ENCODE results near the gene ZDHHC6.
"Not testable (repeated sequence)": the region's sequence is repeated elsewhere in the genome, so short reads cannot be mapped to it uniquely, and the experiment has no call there.

Gene ZDHHC6, protein sequence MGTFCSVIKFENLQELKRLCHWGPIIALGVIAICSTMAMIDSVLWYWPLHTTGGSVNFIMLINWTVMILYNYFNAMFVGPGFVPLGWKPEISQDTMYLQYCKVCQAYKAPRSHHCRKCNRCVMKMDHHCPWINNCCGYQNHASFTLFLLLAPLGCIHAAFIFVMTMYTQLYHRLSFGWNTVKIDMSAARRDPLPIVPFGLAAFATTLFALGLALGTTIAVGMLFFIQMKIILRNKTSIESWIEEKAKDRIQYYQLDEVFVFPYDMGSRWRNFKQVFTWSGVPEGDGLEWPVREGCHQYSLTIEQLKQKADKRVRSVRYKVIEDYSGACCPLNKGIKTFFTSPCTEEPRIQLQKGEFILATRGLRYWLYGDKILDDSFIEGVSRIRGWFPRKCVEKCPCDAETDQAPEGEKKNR

DNA sequence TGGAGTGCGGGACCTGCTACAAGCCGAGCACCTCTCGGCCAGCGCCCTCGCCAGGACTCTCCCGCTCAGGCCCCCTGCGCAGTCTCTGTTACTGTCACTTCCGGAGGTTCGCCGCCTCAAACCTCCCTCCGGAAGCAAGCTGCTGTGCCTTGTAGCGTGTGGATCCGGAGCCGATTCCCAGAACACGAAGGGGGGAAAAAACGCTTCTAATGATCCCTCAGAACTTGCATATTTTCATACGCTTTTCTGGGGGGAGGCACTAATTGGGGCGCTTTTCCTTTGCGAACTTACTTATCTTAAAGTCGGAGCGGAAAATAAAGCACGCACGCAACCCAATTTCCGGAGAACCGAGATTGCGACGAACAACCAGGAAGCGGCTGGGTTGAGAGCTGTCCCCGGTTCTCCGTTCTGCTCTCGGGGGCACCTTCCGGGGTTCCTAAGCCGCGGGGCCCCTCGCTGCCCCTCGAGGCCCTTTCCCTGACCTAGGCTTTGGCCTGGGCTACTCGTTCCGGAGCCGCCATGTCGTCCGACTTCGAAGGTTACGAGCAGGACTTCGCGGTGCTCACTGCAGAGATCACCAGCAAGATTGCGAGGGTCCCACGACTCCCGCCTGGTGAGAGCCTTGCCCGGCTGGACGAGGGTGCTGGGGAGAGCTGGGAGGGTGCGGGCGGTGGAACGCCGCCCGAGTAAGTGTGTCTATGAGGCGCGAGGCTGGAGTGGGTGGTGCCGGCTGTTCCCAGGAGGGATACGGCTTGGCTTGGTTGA is at the start of gene ZDHHC6, which contains the start of gene VTI1A:
TSS of gene ZDHHC6 (minus strand) at position 60 of the 765 bp plus-strand sequence. CDS start 1,478 bp downstream, outside the sequence.
TSS of gene VTI1A (plus strand) at position 361 of the 765 bp plus-strand sequence. CDS start at position 520, 159 bp downstream.
- peak; percentile 69 for DNase-seq (ENCODE audit: low read depth)

DNA sequence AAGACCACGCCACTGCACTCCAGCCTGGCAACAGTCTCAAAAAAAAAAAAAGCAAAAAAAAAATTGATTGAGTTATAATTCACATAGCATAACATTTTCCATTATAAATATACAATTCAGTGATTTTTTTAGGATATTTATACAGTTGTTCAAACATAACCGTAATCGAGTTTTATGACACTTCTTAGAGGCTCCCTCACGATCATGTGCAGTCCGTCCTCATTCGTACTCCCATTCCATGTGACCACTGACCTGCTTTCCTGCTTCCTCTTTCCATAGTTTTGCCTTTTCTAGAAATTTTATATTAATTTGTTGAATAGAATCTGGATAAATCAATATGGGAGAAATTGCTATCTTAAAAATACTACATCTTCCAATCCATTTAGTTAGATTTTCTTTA is 46.0 kb upstream of the ZDHHC6 start:
- DNase-seq (ENCODE audit: low read depth), result no peak

DNA sequence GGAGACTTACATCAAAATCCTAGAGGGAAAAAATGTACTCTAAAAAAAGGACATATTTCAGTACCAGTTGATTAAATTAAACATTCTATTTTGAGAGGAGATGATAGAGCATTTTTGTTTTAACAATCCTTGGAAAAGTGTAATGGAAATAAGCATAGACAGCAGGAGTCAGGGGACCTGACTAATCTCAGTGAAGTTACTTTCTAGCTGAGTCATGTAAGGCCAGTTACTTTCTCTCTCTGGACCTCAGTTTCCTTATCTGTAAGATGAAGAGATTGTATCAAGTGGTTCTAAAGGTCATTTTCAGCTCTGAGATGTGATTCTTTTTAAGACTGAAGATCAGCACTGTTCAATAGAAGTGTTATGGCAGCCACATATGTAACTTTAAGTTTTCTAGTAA is 44.4 kb upstream of the ZDHHC6 start:
- DNase-seq (ENCODE audit: low read depth), result no peak

DNA sequence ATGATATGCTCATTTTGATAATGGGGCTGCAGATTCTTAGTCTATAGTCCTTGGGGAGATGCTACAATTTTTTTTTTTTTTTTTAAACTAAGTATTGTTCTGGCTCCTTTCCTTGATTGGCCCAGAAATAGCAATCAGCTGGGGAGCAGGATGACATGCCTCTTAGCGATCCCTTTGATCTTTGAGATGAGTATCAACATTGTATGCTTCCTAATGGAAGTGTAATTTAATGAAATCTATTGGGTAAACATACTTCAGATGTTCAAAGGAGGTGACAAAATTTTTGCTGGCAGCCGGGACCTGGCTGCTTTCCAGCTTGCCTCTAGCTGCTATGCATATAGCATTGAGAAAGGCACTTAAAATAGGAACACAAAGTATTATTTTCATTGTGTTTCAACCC is 43.8 kb upstream of the ZDHHC6 start:
- DNase-seq (ENCODE audit: low read depth), result no peak

DNA sequence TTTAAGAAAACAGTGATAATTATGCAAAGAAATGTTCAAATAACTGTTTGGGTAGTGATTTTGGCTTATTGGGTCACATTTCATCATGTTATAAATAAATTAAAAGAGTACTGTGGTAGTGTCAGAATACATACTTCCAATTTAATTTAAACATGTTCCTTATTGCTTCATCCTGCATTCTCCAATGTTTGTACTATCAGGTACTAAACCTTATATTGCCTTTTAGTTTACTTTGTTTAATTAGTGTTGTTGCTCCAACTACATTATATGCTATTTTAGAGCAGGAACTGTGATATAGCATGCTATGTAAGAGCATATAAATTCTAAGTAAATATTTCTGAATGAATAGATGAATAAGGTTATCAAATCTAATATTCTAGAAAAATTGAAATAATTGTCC is 41.2 kb upstream of the ZDHHC6 start:
- DNase-seq (ENCODE audit: low read depth), result no peak

DNA sequence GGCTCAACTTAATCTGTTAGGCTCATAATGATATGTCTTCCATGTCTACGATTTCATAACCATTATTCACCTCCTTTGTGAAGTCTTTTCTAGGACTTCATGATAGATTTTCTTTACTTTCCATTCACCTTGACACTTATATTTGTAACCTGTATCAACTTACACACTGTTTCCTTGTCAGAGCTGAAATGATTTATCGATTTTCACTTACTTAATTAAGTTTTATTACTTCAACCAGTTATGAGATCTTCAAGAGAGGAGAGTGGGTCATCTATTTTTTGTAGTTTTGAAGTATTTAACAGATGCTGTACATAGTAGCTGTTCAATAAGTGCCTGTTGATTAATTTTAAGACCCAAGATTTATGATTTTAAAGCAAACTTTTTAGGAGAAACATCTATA is 37.7 kb upstream of the ZDHHC6 start:
- no peak for DNase-seq (ENCODE audit: low read depth)

DNA sequence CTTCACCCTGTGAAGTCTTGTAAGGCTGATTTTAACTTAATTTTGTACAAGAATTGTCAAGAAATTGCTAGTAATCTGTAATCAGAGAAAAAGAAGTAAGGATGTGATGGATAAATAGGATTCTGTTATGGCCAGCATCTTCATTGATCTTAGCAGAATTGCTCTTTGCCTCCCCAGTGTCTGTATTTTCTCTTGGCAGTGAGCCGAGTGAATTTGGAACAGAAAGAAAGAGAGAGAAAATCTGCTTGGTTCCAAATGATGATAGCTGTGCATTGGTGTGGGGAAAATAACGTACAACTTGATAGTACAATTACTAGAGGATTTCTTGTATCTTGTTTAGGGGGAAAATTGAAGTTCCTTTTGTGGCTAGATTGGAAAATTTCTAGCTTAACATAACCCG is 34.9 kb upstream of the ZDHHC6 start:
- DNase-seq (ENCODE audit: low read depth), result no peak

DNA sequence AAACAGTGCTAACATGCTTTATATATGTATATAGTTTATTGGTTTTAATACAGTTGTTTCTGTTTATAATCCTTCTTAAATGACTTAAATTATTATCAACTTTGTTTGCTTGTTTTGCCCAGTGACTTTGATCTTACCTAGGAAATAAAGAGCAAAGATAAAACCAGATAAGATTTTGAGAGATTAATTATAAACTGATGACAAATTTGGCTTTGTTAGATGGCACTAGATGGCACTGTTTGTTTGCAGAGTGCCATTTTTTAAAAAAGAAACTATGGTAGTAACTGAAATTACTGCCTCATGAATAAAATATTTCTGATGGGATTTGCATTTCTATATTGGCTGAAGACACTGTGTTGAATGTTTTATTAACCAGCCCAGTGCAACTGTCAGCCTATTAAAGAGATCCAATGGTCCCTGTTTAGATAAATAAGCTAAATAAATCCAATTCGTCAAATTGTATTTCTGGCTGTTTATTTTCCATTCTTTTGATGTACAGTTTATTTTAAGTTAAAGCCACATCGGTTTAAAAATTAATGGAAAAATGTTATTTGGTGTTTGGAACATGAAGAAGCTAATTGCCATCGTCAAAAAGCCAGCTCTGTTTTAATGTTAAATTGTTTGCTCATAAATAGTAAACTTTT is 29.0 kb upstream of the ZDHHC6 start:
- no peak for DNase-seq (ENCODE audit: low read depth)

DNA sequence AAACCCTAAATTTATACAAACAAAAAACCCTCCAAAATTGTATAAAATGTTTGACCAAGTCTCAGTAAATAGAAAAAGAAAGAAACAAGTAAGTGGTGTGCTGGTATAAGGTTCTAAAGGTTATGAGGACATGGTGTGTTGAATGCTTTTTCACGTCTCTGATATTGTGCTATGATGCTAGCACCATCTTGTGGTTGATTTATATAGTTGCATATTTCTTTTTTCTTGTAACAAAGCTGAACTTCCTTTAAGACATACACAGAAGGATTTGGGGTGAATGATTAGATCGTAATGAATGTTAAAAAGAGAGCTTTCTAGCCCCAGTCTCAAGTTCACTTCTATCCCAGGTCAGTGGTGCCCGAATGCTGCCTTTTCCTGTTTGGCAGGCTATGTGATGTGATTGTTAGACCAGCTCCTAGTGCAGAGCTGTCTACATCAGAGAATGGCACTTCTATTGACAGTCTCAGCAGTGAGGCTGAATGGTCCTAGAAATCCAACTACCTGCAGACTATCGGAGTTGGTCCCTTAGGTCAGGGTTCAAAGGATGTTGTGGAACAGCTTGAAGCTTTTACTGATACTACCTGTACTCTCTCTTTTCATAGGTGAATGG is 25.3 kb upstream of the ZDHHC6 start:
- no peak for DNase-seq (ENCODE audit: low read depth)

DNA sequence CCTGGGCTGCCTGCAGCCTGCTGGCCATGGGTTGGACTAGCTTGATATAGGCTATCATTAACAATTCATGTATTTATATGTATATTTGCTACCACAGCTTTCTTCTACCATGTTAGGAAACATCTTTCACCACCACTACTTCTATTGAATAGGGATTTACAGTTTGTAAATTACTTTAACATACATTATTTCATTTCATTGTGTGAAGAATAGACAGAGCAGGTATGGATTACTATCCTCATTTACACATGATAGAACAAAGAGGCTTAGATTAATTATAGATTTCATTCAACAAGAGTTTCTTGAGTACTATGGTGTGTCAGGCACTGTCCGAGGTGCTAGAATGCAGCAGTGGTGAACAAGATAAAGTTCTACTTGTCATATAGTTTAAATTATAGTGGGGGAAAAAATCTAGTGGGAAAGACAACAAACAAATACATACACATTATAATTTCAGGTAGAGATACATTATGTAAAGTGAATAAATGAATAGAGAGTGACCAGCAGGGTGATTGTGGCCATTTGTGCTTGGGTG is 20.9 kb upstream of the ZDHHC6 start:
- DNase-seq (ENCODE audit: low read depth), result no peak

DNA sequence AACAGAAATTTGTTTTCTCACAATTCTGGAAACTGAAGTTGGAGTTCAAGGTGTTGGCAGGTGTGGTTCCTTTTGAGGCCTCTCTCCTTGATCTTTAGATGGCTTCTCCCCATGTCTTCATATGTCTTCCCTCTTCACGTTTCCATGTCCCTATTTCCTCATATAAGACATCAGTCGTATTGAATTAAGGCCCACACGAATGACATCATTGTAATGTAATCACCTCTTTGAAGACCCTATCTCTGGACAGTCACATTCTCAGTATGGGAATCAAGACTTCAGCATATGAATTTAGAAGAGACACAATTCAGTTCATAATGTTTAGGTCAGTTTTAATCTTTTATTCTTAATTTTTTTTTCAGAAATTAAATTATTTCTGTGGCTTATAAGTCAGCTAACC is 20.1 kb upstream of the ZDHHC6 start:
- DNase-seq (ENCODE audit: low read depth), result no peak

DNA sequence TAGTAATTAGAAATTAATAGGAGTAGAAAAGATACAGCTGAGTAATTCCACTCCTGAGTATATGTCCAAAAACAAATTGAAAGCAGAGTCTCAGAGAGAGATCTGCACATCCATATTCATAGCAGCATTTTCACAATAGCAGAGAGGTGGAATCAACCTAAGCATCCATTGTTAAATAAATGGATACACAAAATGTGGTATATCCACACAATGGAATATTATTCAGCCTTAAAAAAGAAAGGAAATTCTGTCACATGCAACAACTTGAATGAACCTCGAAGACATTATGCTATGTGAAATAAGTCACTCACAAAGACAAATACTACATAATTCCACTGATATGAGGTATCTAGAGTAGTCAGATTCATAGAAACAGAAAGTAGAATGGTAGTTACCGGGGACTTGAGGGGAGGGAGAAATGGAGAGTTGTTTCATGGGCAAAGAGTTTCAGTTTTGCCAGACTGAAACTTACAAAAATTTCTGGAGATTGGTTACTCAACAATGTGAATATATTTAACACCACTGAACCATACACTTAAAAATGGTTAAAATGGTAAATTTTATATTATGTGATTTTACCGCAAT is 18.7 kb upstream of the ZDHHC6 start:
- no peak for DNase-seq (ENCODE audit: low read depth)

DNA sequence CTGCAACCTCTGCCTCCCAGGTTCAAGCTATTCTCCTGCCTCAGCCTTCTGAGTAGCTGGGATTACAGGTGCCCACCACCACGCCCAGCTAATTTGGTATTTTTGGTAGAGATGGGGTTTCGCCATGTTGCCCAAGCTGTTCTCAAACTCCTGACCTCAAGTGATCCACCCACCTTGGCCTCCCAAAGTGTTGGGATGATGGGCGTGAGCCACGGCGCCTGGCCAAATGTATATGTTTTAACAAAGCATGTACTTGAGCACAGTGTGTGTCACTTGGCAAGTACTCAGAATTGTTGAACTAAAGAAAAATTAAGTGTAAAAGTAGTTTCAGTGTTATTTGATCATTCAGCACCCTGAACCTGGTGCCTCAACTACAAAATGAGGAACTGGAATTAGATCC is 17.4 kb upstream of the ZDHHC6 start:
- DNase-seq (ENCODE audit: low read depth), result not testable (repeated sequence)

DNA sequence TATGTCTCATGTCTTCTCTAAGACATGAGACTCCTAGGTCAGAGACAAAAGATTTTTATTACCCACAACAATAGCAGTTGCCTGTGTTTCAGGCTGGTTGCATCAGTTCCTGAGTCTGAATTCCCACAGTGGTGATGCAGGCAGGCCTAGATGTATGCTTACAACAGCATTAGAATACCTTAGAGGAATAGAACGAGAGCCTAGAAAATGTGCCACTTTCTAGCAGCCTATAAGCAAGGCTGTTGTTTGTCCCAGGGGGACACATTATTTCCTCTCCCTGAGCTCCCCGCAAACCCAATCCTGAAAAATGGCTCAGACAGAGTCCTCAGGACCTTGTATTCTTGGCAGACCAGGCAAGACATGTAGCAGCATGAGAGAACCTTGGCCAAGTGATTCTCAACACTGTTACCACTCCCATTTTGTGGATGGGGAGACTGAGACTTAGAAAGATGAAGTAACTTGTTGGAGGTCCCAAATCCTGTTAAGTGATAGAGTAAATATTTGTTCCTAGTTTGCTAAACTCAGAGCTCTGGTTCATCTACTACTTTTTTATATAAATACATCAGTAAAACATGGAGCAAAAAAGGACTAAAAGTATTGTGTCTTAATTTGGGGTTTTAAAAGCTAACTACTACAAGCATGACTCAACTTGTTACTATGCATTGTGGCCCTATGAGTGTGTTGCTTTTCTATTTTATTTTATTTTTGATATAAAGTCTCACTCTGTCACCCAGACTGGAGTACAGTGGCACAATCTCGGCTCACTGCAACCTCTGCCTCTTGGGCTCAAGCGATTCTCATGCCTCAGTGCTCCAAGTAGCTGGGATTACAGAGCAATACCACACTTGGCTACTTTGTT is 14.5 kb upstream of the ZDHHC6 start:
- DNase-seq (ENCODE audit: low read depth), result no peak

DNA sequence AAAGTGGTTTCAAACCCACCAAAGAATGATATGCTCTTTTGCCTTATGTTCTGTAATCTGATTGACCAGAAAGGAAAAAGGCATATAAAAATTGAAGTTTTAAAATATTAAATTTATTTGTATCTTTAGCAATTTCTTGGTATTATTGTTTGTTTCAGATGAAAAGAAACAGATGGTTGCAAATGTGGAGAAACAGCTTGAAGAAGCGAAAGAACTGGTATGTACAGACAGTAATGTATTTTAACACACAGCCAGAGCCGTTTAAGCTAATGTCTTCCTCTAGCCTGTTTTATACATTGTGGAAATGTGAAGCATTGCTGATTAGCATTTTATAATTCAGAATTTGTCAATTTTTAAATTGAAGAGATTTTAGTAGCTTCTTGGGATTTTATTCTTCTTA is 13.7 kb upstream of the ZDHHC6 start:
- DNase-seq (ENCODE audit: low read depth), result no peak

DNA sequence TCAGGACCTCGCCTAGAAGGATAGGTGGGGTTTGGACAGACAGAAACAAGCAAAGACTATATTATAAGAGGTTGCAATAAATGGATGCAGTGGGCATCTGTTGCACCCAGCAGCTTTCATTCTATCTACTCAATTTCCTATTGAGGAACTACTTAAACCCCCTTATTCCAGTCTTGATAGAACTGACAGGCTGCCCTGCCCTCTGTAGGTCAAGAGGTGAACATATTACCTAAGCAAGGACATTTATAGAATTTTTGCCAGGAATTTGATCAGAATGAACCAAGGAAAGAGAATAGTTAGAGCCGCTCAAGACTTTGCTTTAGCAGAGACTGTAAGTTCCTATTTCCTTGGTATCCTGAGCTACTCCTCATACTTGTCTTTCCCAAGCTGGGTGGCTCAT is 9.8 kb upstream of the ZDHHC6 start:
- no peak for DNase-seq (ENCODE audit: low read depth)

DNA sequence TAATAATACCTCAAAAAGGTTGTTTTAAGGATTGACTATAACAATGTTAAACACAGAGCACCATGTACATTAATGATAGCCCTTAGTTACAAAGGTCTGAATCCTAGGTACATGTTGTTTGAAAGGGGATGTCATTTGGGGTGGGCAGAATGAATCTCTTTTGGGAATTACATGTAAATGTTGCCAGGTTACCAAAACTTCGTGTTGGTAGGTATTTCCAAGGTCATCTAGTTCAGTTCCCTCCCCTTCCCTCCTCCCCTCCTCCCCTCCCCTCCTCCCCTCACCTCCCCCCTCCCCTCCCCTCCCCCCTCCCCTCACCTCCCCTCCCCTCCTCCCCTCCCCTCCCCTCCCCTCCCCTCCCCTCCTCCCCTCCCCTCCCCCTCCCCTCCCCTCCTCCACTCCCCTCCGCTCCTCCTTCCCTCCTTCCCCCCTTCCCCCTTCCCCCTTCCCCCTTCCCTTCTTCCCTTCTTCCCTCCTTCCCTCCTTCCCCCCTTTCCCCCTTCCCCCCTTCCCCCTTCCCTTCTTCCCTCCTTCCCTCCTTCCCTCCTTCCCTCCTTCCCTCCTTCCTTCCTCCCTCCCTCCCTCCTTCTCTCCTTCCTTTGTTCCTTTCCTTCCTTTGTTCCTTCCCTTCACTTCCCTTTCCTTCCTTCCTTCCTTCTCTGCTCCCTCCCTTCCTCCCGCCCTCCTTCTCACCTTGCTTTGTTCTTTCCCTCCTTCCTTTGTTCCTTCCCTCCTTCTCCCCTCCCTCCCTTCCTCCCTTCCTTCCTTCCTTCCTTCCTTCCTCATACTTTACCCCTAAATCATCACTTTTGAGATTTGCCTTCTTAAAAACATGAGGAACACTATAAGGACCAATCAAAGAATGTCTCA is 8.4 kb upstream of the ZDHHC6 start:
- no peak for DNase-seq (ENCODE audit: low read depth)

DNA sequence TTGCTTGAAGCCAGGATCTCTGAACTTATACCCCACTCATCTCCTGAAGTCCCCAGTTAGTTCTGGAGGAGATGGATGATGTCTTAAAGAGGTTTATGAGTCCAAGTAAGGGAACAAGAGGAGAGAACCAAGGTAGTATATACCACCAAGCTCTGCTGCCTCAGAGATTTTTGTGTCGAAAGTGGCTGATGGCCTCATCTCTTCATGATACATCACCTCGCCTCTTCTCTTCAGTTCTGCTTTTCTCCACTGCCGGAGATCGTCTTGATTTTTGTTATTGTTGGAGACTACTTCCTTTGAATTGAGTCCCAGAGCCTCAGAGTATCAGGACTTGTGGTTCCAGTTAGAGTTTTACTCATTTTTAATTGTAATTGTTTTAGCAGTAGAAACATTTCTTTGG is 2.2 kb upstream of the ZDHHC6 start:
- no peak for DNase-seq (ENCODE audit: low read depth)

DNA sequence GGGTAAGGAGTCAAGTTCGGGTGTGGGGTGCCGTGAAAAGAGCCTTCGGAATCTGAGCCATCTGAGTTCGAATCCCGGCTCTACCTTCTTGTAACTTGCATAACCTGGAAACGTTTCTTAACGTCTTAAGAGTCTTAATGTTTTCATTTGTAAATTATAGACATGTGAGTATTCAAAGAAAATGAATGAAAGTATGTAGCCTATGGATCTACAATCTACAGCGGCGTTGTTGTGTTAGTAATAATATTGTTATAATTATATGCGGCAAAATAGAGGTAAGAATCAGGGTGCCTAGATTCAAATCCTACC is 860 bp upstream of the ZDHHC6 start:
- no peak for DNase-seq (ENCODE audit: low read depth)

Measured in T-helper 22 cell (primary cell).